A549 (cell line): ENCODE data around the gene RAPGEF3.

Experiments used
- BCL3 ChIP-seq: fragments of >200 bp; sonication (Bioruptor Twin); formaldehyde crosslinking; IDR thresholded peaks from 3 replicates; pipeline ENCODE4 v1.6.1; 2016
- HDAC2 ChIP-seq: fragments of 200-600 bp; sonication (generic); IDR thresholded peaks from 2 replicates; pipeline ENCODE4 v1.6.1; 2016
- TF ChIP-seq, protein P1 (sequence below): fragments of >200 bp; sonication (Bioruptor Twin); formaldehyde crosslinking; IDR thresholded peaks from 3 replicates; pipeline ENCODE4 v1.5.1; 2016

DNA sequence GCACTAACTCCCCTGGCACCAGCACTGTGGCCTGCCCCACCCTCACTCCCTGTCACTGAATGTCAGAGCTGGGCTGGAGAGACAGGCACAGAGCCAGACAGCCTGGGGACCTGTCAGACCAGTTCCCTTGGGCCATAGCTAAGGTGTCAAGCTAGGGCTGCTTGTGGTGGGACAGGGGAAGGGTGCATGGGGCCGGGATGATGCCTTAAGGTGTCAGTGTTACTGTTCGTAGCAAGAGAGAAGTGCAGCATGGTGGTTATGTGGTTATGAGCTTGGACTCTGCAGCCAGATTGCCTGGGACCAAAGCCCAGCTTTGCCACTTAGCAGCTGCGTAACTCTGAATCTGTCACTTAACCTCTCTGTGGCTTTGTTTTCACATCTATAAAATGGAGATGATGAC, 3.8 kb downstream of the RAPGEF3 start:
- no peak for TF ChIP-seq HDAC2
- TF ChIP-seq, protein P1, sequence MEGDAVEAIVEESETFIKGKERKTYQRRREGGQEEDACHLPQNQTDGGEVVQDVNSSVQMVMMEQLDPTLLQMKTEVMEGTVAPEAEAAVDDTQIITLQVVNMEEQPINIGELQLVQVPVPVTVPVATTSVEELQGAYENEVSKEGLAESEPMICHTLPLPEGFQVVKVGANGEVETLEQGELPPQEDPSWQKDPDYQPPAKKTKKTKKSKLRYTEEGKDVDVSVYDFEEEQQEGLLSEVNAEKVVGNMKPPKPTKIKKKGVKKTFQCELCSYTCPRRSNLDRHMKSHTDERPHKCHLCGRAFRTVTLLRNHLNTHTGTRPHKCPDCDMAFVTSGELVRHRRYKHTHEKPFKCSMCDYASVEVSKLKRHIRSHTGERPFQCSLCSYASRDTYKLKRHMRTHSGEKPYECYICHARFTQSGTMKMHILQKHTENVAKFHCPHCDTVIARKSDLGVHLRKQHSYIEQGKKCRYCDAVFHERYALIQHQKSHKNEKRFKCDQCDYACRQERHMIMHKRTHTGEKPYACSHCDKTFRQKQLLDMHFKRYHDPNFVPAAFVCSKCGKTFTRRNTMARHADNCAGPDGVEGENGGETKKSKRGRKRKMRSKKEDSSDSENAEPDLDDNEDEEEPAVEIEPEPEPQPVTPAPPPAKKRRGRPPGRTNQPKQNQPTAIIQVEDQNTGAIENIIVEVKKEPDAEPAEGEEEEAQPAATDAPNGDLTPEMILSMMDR: no peak
- TF ChIP-seq BCL3: no peak
